Ishikawa (cell line): ENCODE results near the gene TJAP1.

ENCODE experiments used
- FOXM1 ChIP-seq: IDR thresholded peaks from 2 replicates; pipeline ENCODE4 v1.6.1; 2012; ENCODE audit warnings: low read depth, borderline replicate concordance
- REST ChIP-seq: IDR thresholded peaks from 2 replicates; pipeline ENCODE4 v1.6.1; 2012; ENCODE audit warnings: low read depth, mild to moderate bottlenecking
- TAF1 ChIP-seq: IDR thresholded peaks from 2 replicates; pipeline ENCODE4 v1.6.1; 2012; ENCODE audit warnings: low read depth, mild to moderate bottlenecking

GRCh38 chr6:43445576-43445975 is 31.8 kb upstream of the TJAP1 start:
- TF ChIP-seq REST (no peak), TAF1 (no peak), FOXM1 (no peak)
